Skeletal muscle satellite cell (primary cell): ENCODE results near the gene MOB3A.

Experiments
- H3K27me3 ChIP-seq: 2 replicates; pipeline ENCODE4 v1.7.0; 2013; ENCODE audit warnings: low read length; ENCODE audit not compliant: control insufficient read depth, insufficient read depth
- H3K36me3 ChIP-seq: 2 replicates; pipeline ENCODE4 v1.7.0; 2013; ENCODE audit warnings: mild to moderate bottlenecking, control low read depth, low read length; ENCODE audit not compliant: insufficient read depth
- H3K4me1 ChIP-seq: 2 replicates; pipeline ENCODE4 v1.7.0; 2013; ENCODE audit warnings: low read length; ENCODE audit not compliant: control insufficient read depth, insufficient read depth
- H3K4me2 ChIP-seq: 2 replicates; pipeline ENCODE4 v1.7.0; 2013; ENCODE audit warnings: mild to moderate bottlenecking, low read length
- H3K4me3 ChIP-seq: 2 replicates; pipeline ENCODE4 v1.7.0; 2013; ENCODE audit warnings: low read length
- H3K9ac ChIP-seq: 2 replicates; pipeline ENCODE4 v1.7.0; 2013; ENCODE audit warnings: mild to moderate bottlenecking, low read depth, low read length, moderate library complexity
- H3K9me3 ChIP-seq: replicated peaks from 2 replicates; pipeline ENCODE4 v1.7.0; 2013; ENCODE audit warnings: mild to moderate bottlenecking, control low read depth, low read length

Gene MOB3A

GRCh38 chr19:2083174-2083854, 12.8 kb downstream of the MOB3A start:
- Histone ChIP-seq H3K9ac (no peak overlapping the region), H3K4me2 (no peak overlapping the region), H3K36me3 (peaks cover 49% of the 10 kb centered on the region), H3K4me1 (no peaks in the 10 kb centered on the region), H3K9me3 (no peaks in the 10 kb centered on the region), H3K4me3 (no peak overlapping the region), H3K27me3 (no peaks in the 10 kb centered on the region)

GRCh38 chr19:2081873-2082810, 14.0 kb downstream of the MOB3A start:
- peaks cover 61% of the 10 kb centered on the region for H3K36me3 ChIP-seq
- H3K27me3 ChIP-seq, result no peaks in the 10 kb centered on the region
- H3K4me2 ChIP-seq, result no peak overlapping the region
- H3K9ac ChIP-seq, result no peak overlapping the region
- no peaks in the 10 kb centered on the region for H3K4me1 ChIP-seq
- no peak overlapping the region for H3K4me3 ChIP-seq
- H3K9me3 ChIP-seq, result no peaks in the 10 kb centered on the region

- Histone ChIP-seq H3K9me3 (no peaks in the 10 kb centered on the region), H3K4me1 (no peaks in the 10 kb centered on the region)
Observed at GRCh38 chr19:2080336-2080988, 15.7 kb downstream of the MOB3A start.

DNA sequence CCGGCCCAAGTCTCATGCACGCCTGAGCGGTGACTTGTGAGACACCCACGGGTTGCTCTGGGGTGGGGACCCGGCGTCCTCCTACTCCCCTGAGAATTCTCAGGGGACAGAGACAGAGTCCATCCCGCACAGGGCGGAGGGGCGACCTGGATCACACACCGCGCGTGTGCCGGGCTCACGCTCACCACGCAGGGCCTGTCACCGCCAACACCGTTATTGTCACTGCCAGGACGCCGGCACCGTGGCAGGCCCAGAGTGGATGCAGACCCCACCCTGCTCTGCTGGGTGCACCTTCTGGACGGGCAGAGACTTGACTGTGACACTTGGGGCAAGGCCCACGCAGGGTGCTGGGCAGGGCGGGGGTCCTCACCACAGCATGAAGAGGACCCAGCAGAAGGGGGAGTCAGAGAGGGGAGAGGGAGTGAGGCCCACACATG, 16.2 kb downstream of the MOB3A start:
- H3K4me2 ChIP-seq, result no peak overlapping the region
- H3K27me3 ChIP-seq, result no peaks in the 10 kb centered on the region
- no peaks in the 10 kb centered on the region for H3K4me1 ChIP-seq
- peaks cover 73% of the 10 kb centered on the region for H3K36me3 ChIP-seq
- H3K9ac ChIP-seq, result no peak overlapping the region
- H3K4me3 ChIP-seq, result no peak overlapping the region
- no peaks in the 10 kb centered on the region for H3K9me3 ChIP-seq

More at GRCh38 chr19:2080336-2080988, 15.7 kb downstream of the MOB3A start:
- Histone ChIP-seq H3K9ac (no peak overlapping the region), H3K27me3 (no peaks in the 10 kb centered on the region), H3K4me2 (no peak overlapping the region), H3K36me3 (peaks cover 70% of the 10 kb centered on the region), H3K4me3 (no peak overlapping the region)

GRCh38 chr19:2079076-2079864, 16.9 kb downstream of the MOB3A start:
- Histone ChIP-seq H3K9me3 (no peaks in the 10 kb centered on the region), H3K27me3 (no peaks in the 10 kb centered on the region), H3K9ac (no peak overlapping the region), H3K4me1 (no peaks in the 10 kb centered on the region), H3K4me2 (no peak overlapping the region), H3K36me3 (peaks cover 73% of the 10 kb centered on the region), H3K4me3 (no peak overlapping the region)

GRCh38 chr19:2077833-2078619, 18.1 kb downstream of the MOB3A start:
- Histone ChIP-seq H3K36me3 (peaks cover 71% of the 10 kb centered on the region), H3K4me3 (no peak overlapping the region), H3K4me2 (no peak overlapping the region), H3K4me1 (no peaks in the 10 kb centered on the region), H3K9ac (no peak overlapping the region), H3K9me3 (no peaks in the 10 kb centered on the region), H3K27me3 (no peaks in the 10 kb centered on the region)

GRCh38 chr19:2077398-2077797, 18.7 kb downstream of the MOB3A start:
- H3K4me3 ChIP-seq, result no peak overlapping the region
- no peaks in the 10 kb centered on the region for H3K4me1 ChIP-seq
- H3K9ac ChIP-seq, result no peak overlapping the region
- H3K4me2 ChIP-seq, result no peak overlapping the region
- no peaks in the 10 kb centered on the region for H3K9me3 ChIP-seq
- peaks cover 72% of the 10 kb centered on the region for H3K36me3 ChIP-seq
- no peaks in the 10 kb centered on the region for H3K27me3 ChIP-seq

- H3K27me3 ChIP-seq, result no peaks in the 10 kb centered on the region
- H3K9me3 ChIP-seq, result no peaks in the 10 kb centered on the region
- H3K4me3 ChIP-seq, result no peak overlapping the region
- H3K9ac ChIP-seq, result no peak overlapping the region
- no peaks in the 10 kb centered on the region for H3K4me1 ChIP-seq
- peaks cover 70% of the 10 kb centered on the region for H3K36me3 ChIP-seq
- no peak overlapping the region for H3K4me2 ChIP-seq
Observed at GRCh38 chr19:2076526-2076944, 19.6 kb downstream of the MOB3A start.

- H3K4me1 ChIP-seq, result no peaks in the 10 kb centered on the region
Observed at GRCh38 chr19:2072757-2073551, 23.2 kb downstream of the MOB3A start.

More at GRCh38 chr19:2072757-2073551, 23.2 kb downstream of the MOB3A start:
- Histone ChIP-seq H3K4me2 (no peak overlapping the region), H3K36me3 (peaks cover 49% of the 10 kb centered on the region), H3K9me3 (no peaks in the 10 kb centered on the region), H3K27me3 (no peaks in the 10 kb centered on the region), H3K9ac (no peak overlapping the region), H3K4me3 (no peak overlapping the region)
